ENCODE measurements around the gene C17orf107. TPM values are rescaled to one million over a fixed set of nuclear protein-coding genes. Genes with fewer than 3 reads are reported as not detected.

C17orf107 gene
- polyA plus RNA-seq, 1 of the 3 experiments (the other 2 are of a cell fraction) = 0.44 TPM

DNA sequence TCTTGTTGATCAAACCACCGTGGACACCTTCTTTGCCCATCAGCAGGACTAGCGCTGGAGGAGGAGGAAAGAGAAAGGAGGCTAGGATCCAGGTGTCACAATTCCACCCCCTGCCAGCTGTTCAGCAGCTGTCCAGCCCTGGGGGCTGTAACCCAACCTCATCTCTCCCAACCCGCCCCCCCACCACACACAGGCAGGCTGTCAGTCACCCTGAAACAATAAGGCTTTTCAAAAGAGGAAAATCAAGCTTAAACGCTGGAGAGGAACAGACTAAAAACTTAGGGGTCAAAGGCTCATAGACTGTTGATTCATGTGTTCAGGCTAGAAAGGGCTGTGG lies 46.6 kb downstream of the C17orf107 start:
- CTCF ChIA-PET = interaction anchor here (0.5 to 1.5 kb wide), 3 partner anchors 12 to 29 kb away, joined by 3 to 4 read pairs (median 3); partner anchors contain the start of gene SPAG7
- no peak for TF ChIP-seq REST (IDR thresholded peaks at IDR 0.05; ENCODE audit: low read depth, low read length)
- TF ChIP-seq, protein P1, sequence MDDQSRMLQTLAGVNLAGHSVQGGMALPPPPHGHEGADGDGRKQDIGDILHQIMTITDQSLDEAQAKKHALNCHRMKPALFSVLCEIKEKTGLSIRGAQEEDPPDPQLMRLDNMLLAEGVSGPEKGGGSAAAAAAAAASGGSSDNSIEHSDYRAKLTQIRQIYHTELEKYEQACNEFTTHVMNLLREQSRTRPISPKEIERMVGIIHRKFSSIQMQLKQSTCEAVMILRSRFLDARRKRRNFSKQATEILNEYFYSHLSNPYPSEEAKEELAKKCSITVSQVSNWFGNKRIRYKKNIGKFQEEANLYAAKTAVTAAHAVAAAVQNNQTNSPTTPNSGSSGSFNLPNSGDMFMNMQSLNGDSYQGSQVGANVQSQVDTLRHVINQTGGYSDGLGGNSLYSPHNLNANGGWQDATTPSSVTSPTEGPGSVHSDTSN (IDR thresholded peaks at IDR 0.05) = no peak; the same call in 1 of the 2 replicates
- no peak for TF ChIP-seq GATA2 (CRISPR knock-in tag; IDR thresholded peaks at IDR 0.05)
- TF ChIP-seq TAF1 (IDR thresholded peaks at IDR 0.05; ENCODE audit: borderline replicate concordance, low read depth, low read length) = no peak
- TF ChIP-seq YY1 (IDR thresholded peaks at IDR 0.05; ENCODE audit: low read depth) = no peak
- TF ChIP-seq FOXJ3 (CRISPR knock-in tag; IDR thresholded peaks at IDR 0.05) = no peak
- TF ChIP-seq POLR2AphosphoS5 (IDR thresholded peaks at IDR 0.05; ENCODE audit: low read depth, low read length) = no peak; the same call in 1 of the 2 replicates
- TF ChIP-seq RFX5 (IDR thresholded peaks at IDR 0.05; ENCODE audit: low read length) = no peak
- Histone ChIP-seq H3F3A (replicated peaks; ENCODE audit: insufficient read depth) (peaks cover 75% of the 10 kb centered on the region), H2AFZ (ENCODE audit: low read depth) (no peak overlapping the region), H3K4me1 (ENCODE audit: control insufficient read depth in 1 of 2, insufficient read depth in 2 of 2, low read depth in 1 of 2, low read length in 1 of 2) (peaks cover 23 to 37% of the 10 kb centered on the region in 2 experiments), H3K9ac (peak overlapping the region; percentile 99), H3K27ac (ENCODE audit: low read depth in 2 of 2, low read length in 1 of 2) (peak overlapping the region; percentile 63 to 97), H3K4me2 (peak overlapping the region; percentile 98), H3K36me3 (replicated peaks in 1 of 2; ENCODE audit: control insufficient read depth in 1 of 2, insufficient read depth in 2 of 2, low read length in 1 of 2) (peaks cover 37 to 40% of the 10 kb centered on the region in 2 experiments), H3K79me2 (ENCODE audit: insufficient read depth) (peaks cover 82% of the 10 kb centered on the region), H3K9me3 (no peaks in the 10 kb centered on the region), H3K9me2 (no peaks in the 10 kb centered on the region), H4K20me1 (ENCODE audit: insufficient read depth) (peaks cover 45% of the 10 kb centered on the region), H3K4me3 (ENCODE audit: low read depth in 2 of 2, low read length in 1 of 2) (peak overlapping the region; percentile 79 to 99), H3K27me3 (ENCODE audit: insufficient read depth) (no peaks in the 10 kb centered on the region)
- POLR2A ChIA-PET = interaction anchor here (0.6 to 4.3 kb wide), 3 partner anchors 17 to 24 kb away, joined by 3 to 32 read pairs (median 3); partner anchors contain the start of gene SPAG7
- 8% methylated on average over 3 of the region's 4 CpGs for WGBS (ENCODE audit: low lambda C conversion rate)
- no peak for DNase-seq

GRCh38 chr17:4946312-4946976 lies 47.1 kb downstream of the C17orf107 start:
- Histone ChIP-seq H3K9me2 (no peaks in the 10 kb centered on the region), H2AFZ (ENCODE audit: low read depth) (no peak overlapping the region), H3K79me2 (ENCODE audit: insufficient read depth) (peaks cover 82% of the 10 kb centered on the region), H4K20me1 (ENCODE audit: insufficient read depth) (peaks cover 45% of the 10 kb centered on the region), H3K4me3 (ENCODE audit: low read depth in 2 of 2, low read length in 1 of 2) (peak overlapping the region; percentile 79 to 99), H3K4me2 (peak overlapping the region; percentile 98), H3K27ac (ENCODE audit: low read depth in 2 of 2, low read length in 1 of 2) (peak overlapping the region; percentile 97 to 100), H3K4me1 (ENCODE audit: control insufficient read depth in 1 of 2, insufficient read depth in 2 of 2, low read depth in 1 of 2, low read length in 1 of 2) (peaks cover 25 to 37% of the 10 kb centered on the region in 2 experiments), H3K9me3 (no peaks in the 10 kb centered on the region), H3K27me3 (ENCODE audit: insufficient read depth) (no peaks in the 10 kb centered on the region), H3F3A (replicated peaks; ENCODE audit: insufficient read depth) (peaks cover 74% of the 10 kb centered on the region), H3K36me3 (replicated peaks in 1 of 2; ENCODE audit: control insufficient read depth in 1 of 2, insufficient read depth in 2 of 2, low read length in 1 of 2) (peaks cover 37 to 40% of the 10 kb centered on the region in 2 experiments), H3K9ac (peak overlapping the region; percentile 99)
- no peak for DNase-seq
- ChIA-PET CTCF (interaction anchor here (1.1 to 1.5 kb wide), 3 partner anchors 12 to 55 kb away, joined by 3 to 4 read pairs (median 3); partner anchors contain the start of gene SPAG7), POLR2A (interaction anchor here (0.6 to 4.3 kb wide), 3 partner anchors 17 to 24 kb away, joined by 3 to 32 read pairs (median 3); partner anchors contain the start of gene SPAG7)
- TF ChIP-seq TAF1 (IDR thresholded peaks at IDR 0.05; ENCODE audit: borderline replicate concordance, low read depth, low read length) = no peak
- TF ChIP-seq POLR2AphosphoS5 (IDR thresholded peaks at IDR 0.05; ENCODE audit: low read depth, low read length) = 0 out of 2 replicates have a peak, but pooled peaks have one; percentile 6
- 12% methylated on average over 14 of the region's 16 CpGs for WGBS (ENCODE audit: low lambda C conversion rate)
